GM23338 (cell line): ENCODE data around the gene TNKS2. TPM values are rescaled to one million over a fixed set of nuclear protein-coding genes. Genes with fewer than 3 reads are reported as not detected.

Source experiments
- ATAC-seq: fragments of 200-7000 bp; cut with Tn5 transposase; 3 replicates; pipeline ENCODE4 v1.9.1; 2020
- DNase-seq: peaks from one replicate; pipeline ENCODE4 v3.0.0-alpha.2; 2015; ENCODE audit warnings: low spot score
- H2AFZ ChIP-seq: fragments of 200-600 bp; sonication (generic); 2 replicates; pipeline ENCODE4 v1.8.0; 2016; ENCODE audit warnings: antibody characterized with exemption, mild to moderate bottlenecking, moderate library complexity
- H3F3A ChIP-seq: fragments of 200-600 bp; sonication (generic); replicated peaks from 2 replicates; pipeline ENCODE4 v1.8.0; 2017; ENCODE audit warnings: antibody characterized with exemption, mixed run types, low read depth
- H3K27ac ChIP-seq: fragments of 200-600 bp; sonication (generic); 2 replicates; pipeline ENCODE4 v1.6.1; 2016; ENCODE audit warnings: low read depth
- H3K27me3 ChIP-seq: fragments of 200-600 bp; sonication (generic); 2 replicates; pipeline ENCODE4 v1.8.0; 2016; ENCODE audit warnings: mild to moderate bottlenecking, mixed run types, moderate library complexity; ENCODE audit not compliant: insufficient read depth
- H3K36me3 ChIP-seq: fragments of 200-600 bp; sonication (generic); 2 replicates; pipeline ENCODE4 v1.8.0; 2016; ENCODE audit warnings: mild to moderate bottlenecking; ENCODE audit not compliant: insufficient read depth
- H3K4me1 ChIP-seq: fragments of 200-600 bp; sonication (generic); 2 replicates; pipeline ENCODE4 v1.8.0; 2016; ENCODE audit warnings: mild to moderate bottlenecking, moderate library complexity; ENCODE audit not compliant: insufficient read depth
- H3K4me2 ChIP-seq: fragments of 200-600 bp; sonication (generic); 2 replicates; pipeline ENCODE4 v1.7.1; 2017; ENCODE audit warnings: mixed run types
- H3K4me3 ChIP-seq: fragments of 200-600 bp; sonication (generic); 2 replicates; pipeline ENCODE4 v1.6.1; 2016; ENCODE audit warnings: mixed run types
- H3K79me2 ChIP-seq: fragments of 200-600 bp; sonication (generic); replicated peaks from 2 replicates; pipeline ENCODE4 v1.8.0; 2017; ENCODE audit warnings: mild to moderate bottlenecking; ENCODE audit not compliant: insufficient read depth
- H3K9me2 ChIP-seq: fragments of 200-600 bp; sonication (generic); 2 replicates; pipeline ENCODE4 v1.8.0; 2017; ENCODE audit not compliant: insufficient read depth
- H4K20me1 ChIP-seq: fragments of 200-600 bp; sonication (generic); replicated peaks from 2 replicates; pipeline ENCODE4 v1.8.0; 2017; ENCODE audit warnings: mild to moderate bottlenecking; ENCODE audit not compliant: insufficient read depth
- H3K27ac Mint-ChIP-seq: 2 replicates; pipeline ENCODE4 v1.8.0; 2020; ENCODE audit warnings: inconsistent platforms, mild to moderate bottlenecking, moderate library complexity, mixed read lengths
- H3K27me3 Mint-ChIP-seq: 3 replicates; pipeline ENCODE4 v1.8.0; 2022; ENCODE audit warnings: low read depth, mild to moderate bottlenecking, moderate library complexity, mixed read lengths, inconsistent platforms; ENCODE audit not compliant: insufficient read depth, poor library complexity
- H3K36me3 Mint-ChIP-seq: 3 replicates; pipeline ENCODE4 v1.8.0; 2021; ENCODE audit warnings: low read depth, mild to moderate bottlenecking, inconsistent platforms, moderate library complexity, mixed read lengths
- H3K4me1 Mint-ChIP-seq: 3 replicates; pipeline ENCODE4 v1.8.0; 2020; ENCODE audit warnings: mild to moderate bottlenecking, inconsistent platforms, mixed read lengths
- H3K4me3 Mint-ChIP-seq: 3 replicates; pipeline ENCODE4 v1.8.0; 2021; ENCODE audit warnings: moderate library complexity, mild to moderate bottlenecking, inconsistent platforms, mixed read lengths
- H3K9me3 Mint-ChIP-seq: 3 replicates; pipeline ENCODE4 v1.8.0; 2020; ENCODE audit warnings: moderate library complexity, mild to moderate bottlenecking, inconsistent platforms, mixed read lengths
- CTCF ChIP-seq, 2 experiments: fragments of 200-600 bp in 1 of 2; sonication (generic) in 1 of 2; conservative IDR thresholded peaks; 2 replicates each; pipeline versions ENCODE4 v1.5.1 to v1.6.1; 2016 to 2017; ENCODE audit warnings: antibody characterized with exemption in 2 of 2, low read depth in 2 of 2, mild to moderate bottlenecking in 2 of 2, moderate library complexity in 1 of 2
- EZH2 ChIP-seq: fragments of 200-600 bp; sonication (generic); IDR thresholded peaks from one replicate; pipeline ENCODE4 v1.8.0; 2017; ENCODE audit warnings: antibody characterized with exemption, mild to moderate bottlenecking, low read depth; ENCODE audit not compliant: unreplicated experiment
- REST ChIP-seq: IDR thresholded peaks from one replicate; pipeline ENCODE4 v1.6.1; 2018; ENCODE audit warnings: antibody characterized with exemption; ENCODE audit not compliant: unreplicated experiment
- ZNF114 ChIP-seq: fragments of 250-450 bp; sonication (Bioruptor Pico); IDR thresholded peaks from 2 replicates; pipeline ENCODE4 v1.5.0; 2020; ENCODE audit warnings: mild to moderate bottlenecking, moderate library complexity
- polyA plus RNA-seq: library from polyadenylated mRNA; unstranded; fragments of >200 nt; fragmentation: Nextera tagmentation; extraction: Ambion mirVana; gene quantifications from 2 replicates; pipeline ENCODE4 v1.2.1, GENCODE V29; 2016
- total RNA-seq: library from RNA; depleted of rRNA; stranded (reverse); fragments of >200 nt; shearing (Covaris generic); gene quantifications from 2 replicates; pipeline ENCODE4 v1.2.3, GENCODE V29; 2014
- TF ChIP-seq, protein P1 (sequence below): IDR thresholded peaks from 2 replicates; pipeline ENCODE4 v1.6.1; 2016; ENCODE audit warnings: antibody characterized with exemption

The TNKS2 gene
- total and polyA plus RNA-seq, 2 experiments from 2014 or later, result 23.5 to 85.5 TPM

DNA sequence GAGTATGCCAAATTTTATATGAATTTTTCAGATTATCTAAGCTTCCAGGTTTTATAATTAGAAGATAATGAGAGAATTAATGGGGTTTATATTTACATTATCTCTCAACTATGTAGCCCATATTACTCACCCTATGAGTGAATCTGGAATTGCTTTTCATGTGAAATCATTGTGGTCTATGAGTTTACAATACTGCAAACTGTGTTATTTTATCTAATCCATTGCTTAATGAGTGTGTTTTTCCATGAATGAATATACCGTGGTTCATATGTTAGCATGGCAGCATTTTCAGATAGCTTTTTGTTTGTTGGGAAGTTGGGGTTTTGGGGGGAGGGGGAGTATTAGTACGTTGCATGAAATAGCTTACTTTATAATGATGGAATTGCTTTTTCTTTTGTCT is 66.5 kb downstream of the TNKS2 start:
- H3K36me3 ChIP-seq, result no peaks in the 10 kb centered on the region; the same call in 1 of the 2 replicates
- peak overlapping the region; percentile 10; the same call in 1 of the 2 replicates for H3K4me2 ChIP-seq
- Mint-ChIP-seq H3K4me1 (peaks cover 48% of the 10 kb centered on the region), H3K4me3 (no peak overlapping the region), H3K27ac (peak overlapping the region; percentile 84), H3K9me3 (no peaks in the 10 kb centered on the region), H3K27me3 (peaks cover 3% of the 10 kb centered on the region), H3K36me3 (peaks cover 22% of the 10 kb centered on the region; the same call in 2 of the 3 replicates)
- H3K9me2 ChIP-seq, result no peaks in the 10 kb centered on the region
- no peaks in the 10 kb centered on the region for H3K27me3 ChIP-seq
- H4K20me1 ChIP-seq, result no peaks in the 10 kb centered on the region
- 0 out of 2 replicates have a peak, but pooled peaks cover 11% of the 10 kb centered on the region for H3F3A ChIP-seq
- peaks cover 51% of the 10 kb centered on the region for H3K4me1 ChIP-seq
- H3K79me2 ChIP-seq, result no peaks in the 10 kb centered on the region
- H3K27ac ChIP-seq, result peak overlapping the region; percentile 85
- no peak for TF ChIP-seq EZH2
- TF ChIP-seq, protein P1, sequence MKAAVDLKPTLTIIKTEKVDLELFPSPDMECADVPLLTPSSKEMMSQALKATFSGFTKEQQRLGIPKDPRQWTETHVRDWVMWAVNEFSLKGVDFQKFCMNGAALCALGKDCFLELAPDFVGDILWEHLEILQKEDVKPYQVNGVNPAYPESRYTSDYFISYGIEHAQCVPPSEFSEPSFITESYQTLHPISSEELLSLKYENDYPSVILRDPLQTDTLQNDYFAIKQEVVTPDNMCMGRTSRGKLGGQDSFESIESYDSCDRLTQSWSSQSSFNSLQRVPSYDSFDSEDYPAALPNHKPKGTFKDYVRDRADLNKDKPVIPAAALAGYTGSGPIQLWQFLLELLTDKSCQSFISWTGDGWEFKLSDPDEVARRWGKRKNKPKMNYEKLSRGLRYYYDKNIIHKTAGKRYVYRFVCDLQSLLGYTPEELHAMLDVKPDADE, result no peak
- TF ChIP-seq CTCF (conservative IDR thresholded peaks at IDR 0.05; ENCODE audit: low read depth in 2 of 2), result no peak
- H2AFZ ChIP-seq, result no peak overlapping the region
- ATAC-seq (no peak), DNase-seq (no peak)
- H3K4me3 ChIP-seq, result no peak overlapping the region

DNA sequence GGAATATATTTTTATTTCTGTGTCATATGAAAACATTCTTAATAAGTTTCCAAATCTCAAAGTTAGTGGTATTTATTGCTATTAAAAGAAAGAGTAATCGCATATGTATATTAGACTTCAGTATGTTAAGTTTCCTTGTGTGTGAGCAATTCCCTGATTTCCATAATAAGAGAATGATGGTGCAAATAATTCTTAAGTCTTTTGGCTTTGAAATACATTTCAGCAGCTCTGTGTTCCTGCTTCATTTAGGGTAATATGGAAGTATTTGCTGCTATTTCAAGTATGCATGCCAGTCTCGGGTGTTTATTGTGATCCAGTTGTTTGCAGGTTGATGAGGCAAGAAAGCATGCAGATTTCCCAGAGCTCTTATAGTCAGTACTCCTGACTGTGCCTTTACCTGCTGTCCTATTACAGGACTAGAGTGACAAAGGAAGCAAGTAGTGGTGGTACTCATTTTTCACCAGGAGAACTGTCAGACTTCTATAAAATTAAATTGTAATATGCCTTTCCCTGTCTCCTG is 67.4 kb downstream of the TNKS2 start:
- Histone ChIP-seq H3K4me2 (peak overlapping the region; percentile 10), H3K4me3 (no peak overlapping the region), H4K20me1 (no peaks in the 10 kb centered on the region), H3K4me1 (peaks cover 51% of the 10 kb centered on the region), H3K27me3 (no peaks in the 10 kb centered on the region), H3K27ac (peak overlapping the region; percentile 85), H3K36me3 (no peaks in the 10 kb centered on the region), H2AFZ (no peak overlapping the region), H3K79me2 (no peaks in the 10 kb centered on the region), H3F3A (0 out of 2 replicates have a peak, but pooled peaks cover 11% of the 10 kb centered on the region), H3K9me2 (no peaks in the 10 kb centered on the region)
- peak overlapping the region; percentile 93 for H3K27ac Mint-ChIP-seq
- H3K9me3 Mint-ChIP-seq, result no peaks in the 10 kb centered on the region
- DNase-seq, result peak; percentile 43
- H3K4me3 Mint-ChIP-seq, result no peak overlapping the region
- H3K4me1 Mint-ChIP-seq, result peaks cover 48% of the 10 kb centered on the region
- peak; percentile 52 for ATAC-seq
- H3K36me3 Mint-ChIP-seq, result peaks cover 16% of the 10 kb centered on the region; the same call in 2 of the 3 replicates
- peaks cover 3% of the 10 kb centered on the region for H3K27me3 Mint-ChIP-seq
- TF ChIP-seq ZNF114 (CRISPR knock-in tag), result no peak
- TF ChIP-seq REST, result no peak
